ENCODE results near the gene ZMAT1.
"Not testable (repeated sequence)": the region's sequence is repeated elsewhere in the genome, so short reads cannot be mapped to it uniquely, and the experiment has no call there.

Gene ZMAT1

DNA sequence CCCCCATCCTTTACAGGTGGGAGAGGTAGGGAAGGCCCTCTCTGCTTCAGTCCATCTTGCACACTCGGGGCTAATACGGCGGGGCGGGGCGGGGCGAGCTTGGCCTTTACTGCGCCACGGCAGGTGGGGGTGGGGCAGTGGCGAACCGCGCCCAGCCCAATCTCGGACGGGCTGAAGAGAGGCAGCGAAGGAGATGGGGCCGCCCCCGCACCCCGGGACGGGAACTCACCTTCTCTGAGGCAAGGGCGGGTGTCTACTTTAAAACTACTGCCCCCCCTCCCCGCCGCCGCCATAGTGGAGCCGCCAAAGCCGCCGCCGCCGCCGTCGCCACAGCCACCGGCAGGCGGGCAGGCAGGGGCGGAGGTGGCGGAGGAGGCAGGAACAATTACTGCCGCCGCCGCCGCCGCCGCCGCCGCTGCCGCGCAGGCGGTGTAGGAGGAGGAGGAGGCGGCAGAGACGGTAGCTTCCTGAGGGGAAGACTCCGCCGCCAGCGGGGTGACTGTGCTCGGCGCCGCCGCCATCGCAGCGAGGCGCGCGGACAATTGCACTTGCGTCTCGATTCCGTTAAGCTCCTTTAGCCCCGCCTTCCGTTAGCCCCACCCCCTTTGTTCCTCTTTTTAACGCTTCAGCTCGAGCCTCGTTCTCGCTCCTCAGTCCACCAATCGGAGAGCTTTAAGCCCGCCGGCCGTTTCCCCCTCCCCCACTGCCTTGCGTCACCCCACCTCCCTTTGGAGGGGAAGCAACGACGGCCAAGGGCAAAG is at the start of gene ZMAT1:
TSS of gene ZMAT1 (minus strand) at position 540 of the 761 bp plus-strand sequence. CDS start at position 521, 19 bp downstream.
- TF ChIP-seq POLR2A (IDR thresholded peaks at IDR 0.05; ENCODE audit: low read length) (peak; percentile 42), GATA1 (IDR thresholded peaks at IDR 0.05; ENCODE audit: low read depth, low read length) (no peak)
- DNase-seq, result peak; percentile 83 to 85

DNA sequence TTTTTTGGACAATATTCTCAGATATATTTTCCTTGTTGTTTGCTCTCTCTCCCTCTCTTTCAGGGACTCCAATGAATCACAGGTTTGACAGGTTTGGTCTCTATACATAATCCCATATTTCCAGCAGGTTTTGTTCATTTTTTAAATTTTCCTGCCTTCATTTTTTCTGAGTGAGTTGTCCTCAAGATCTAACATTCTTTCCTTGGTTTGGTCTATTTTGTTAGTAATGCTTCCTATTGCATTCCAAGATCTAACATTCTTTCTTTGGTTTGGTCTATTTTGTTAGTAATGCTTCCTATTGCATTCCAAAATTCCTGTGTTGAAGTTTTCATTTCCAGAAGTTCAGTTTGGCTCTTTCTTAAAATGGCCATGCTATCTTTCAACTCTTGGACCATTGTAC is 45.3 kb upstream of the ZMAT1 start:
- DNase-seq, result no peak
- TF ChIP-seq GATA1 (IDR thresholded peaks at IDR 0.05; ENCODE audit: low read depth, low read length) (no peak), POLR2A (IDR thresholded peaks at IDR 0.05; ENCODE audit: low read length) (no peak)

DNA sequence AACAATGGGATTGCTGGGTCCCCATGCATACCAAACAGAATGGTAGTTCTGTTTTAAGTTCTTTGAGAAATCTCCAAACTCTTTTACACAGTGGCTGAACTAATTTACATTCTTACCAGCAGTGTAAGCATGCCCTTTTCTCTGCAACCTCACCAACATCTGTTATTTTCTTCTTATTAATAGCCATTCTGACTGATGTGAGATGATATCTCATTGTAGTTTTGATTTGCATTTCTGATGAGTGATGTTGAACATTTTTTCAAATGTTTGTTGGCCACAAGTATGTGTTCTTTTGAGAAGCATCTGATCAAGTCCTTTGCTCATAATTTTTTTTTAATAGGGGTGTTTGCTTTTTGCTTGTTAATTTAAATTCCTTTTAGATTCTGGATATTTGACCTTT is 41.2 kb upstream of the ZMAT1 start:
- TF ChIP-seq GATA1 (IDR thresholded peaks at IDR 0.05; ENCODE audit: low read depth, low read length) (no peak), POLR2A (IDR thresholded peaks at IDR 0.05; ENCODE audit: low read length) (no peak)
- DNase-seq, result no peak

DNA sequence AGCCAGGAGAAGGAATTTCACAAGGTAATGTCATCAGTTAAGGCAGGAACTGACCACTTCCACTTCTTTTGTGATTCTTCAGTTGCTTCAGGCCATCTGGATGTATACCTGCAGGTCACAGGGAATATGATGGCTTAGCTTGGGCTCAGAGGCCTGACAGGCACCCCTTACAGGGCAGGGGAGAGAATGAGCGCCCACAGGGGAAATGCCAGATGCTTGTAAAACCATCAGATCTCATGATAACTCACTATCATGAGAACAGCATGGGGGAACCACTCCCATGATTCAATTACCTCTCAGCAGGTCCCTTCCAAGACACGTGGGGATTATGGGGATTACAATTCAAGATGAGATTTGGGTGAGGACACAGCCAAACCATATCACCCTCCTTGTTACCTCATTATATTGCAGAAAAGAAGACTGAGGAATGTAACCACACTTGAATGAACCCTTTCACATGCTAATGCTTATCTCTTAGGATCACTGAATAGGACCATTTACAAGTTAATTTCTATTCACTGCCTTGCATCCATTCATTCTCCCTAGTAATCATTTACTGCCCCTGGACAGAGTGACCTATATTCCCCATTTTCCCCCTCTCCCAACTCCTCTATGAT is 33.2 kb upstream of the ZMAT1 start:
- not testable (repeated sequence) for DNase-seq

DNA sequence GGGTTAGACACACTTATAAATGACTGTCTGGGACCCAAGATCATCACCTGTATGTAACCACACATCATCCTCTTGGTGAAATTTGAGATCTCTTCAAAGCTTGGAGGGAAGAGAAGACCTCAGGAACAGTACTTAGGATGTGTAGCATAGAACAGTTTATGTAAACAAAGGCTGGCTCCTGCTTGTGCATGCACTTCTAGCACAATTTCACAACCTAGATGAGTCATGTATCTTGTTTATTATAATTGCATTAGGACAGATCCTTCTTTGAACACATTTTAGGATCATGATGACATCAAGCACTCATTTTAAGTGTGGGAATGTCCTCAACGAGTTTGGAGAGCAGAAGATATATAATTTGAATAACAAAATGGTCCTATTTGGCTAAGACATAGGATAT is 26.3 kb upstream of the ZMAT1 start:
- TF ChIP-seq GATA1 (IDR thresholded peaks at IDR 0.05; ENCODE audit: low read depth, low read length) (no peak), POLR2A (IDR thresholded peaks at IDR 0.05; ENCODE audit: low read length) (no peak)
- DNase-seq, result no peak

DNA sequence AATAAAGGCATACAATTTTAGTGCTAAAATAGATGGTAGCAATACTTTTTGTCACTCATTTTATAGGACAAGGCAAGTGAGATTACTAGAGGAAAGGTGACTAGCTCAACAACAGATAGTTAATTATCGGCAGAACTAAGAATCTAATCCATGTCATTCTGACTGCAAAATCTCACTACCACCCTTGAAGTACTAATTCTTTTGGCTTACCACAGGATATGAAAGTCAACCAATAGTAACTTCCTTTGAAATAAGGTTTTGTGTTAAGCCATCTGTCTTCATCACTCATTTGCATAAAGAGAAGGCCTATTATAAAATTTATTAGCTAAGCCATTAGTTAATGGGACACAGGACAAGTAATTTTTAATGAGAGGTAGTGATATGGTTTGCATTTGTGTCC is 25.3 kb upstream of the ZMAT1 start:
- no peak for DNase-seq
- no peak for TF ChIP-seq POLR2A (IDR thresholded peaks at IDR 0.05; ENCODE audit: low read length)
- no peak for TF ChIP-seq GATA1 (IDR thresholded peaks at IDR 0.05; ENCODE audit: low read depth, low read length)

DNA sequence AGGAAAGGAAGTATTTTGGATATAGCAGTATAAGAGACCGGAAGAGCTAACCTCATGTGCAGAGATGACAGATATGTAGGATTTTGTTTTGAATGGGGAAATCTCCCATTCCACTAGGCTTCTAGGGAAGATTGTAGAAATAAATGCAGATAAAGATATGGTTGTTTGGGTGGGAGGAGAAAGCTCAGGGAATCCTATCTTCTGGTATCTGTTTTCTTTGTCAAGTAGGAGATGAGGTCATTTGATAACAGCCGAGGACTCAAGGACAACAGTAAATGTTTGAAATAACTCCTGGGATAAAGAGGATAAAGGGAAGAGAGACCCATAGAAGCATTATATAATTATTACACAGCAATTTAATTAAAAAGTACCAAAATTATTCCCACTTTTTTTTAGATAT is 24.7 kb upstream of the ZMAT1 start:
- DNase-seq, result no peak
- no peak for TF ChIP-seq GATA1 (IDR thresholded peaks at IDR 0.05; ENCODE audit: low read depth, low read length)
- TF ChIP-seq POLR2A (IDR thresholded peaks at IDR 0.05; ENCODE audit: low read length), result no peak

DNA sequence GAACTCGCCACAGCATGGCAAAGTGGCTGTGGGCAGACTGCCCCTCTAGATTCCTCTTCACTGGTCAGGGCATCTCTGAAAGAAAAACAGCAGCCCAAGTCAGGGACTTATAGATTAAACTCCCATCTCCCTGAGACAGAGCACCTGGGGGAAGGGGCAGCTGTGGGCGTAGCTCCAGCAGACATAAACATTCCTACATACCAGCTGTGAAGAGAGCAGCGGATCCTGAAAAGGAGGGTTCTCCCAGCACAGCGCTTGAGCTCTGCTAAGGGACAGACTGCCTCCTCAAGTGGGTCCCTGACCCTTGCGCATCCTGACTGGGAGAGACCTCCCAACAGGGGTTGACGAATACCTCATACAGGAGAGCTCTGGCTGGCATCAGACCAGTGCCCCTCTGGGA is 18.8 kb upstream of the ZMAT1 start:
- TF ChIP-seq GATA1 (IDR thresholded peaks at IDR 0.05; ENCODE audit: low read depth, low read length) (no peak), POLR2A (IDR thresholded peaks at IDR 0.05; ENCODE audit: low read length) (no peak)
- no peak for DNase-seq

DNA sequence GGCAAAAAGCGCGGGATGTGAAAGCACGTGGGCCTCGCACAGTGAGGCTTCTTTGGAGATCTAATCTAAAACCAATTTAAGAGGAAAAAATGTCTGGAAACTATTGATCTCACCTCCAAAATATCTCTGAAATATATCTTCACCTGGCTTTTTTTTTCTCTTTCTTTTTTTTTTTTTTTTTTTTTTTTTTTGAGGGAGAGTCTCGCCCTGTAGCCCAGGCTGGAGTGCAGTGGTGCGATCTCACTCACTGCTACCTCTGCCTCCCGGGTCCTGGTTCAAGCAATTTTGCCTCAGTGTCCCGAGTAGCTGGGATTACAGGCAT is 383 bp upstream of the ZMAT1 start:
- DNase-seq, result no peak
- TF ChIP-seq POLR2A (IDR thresholded peaks at IDR 0.05; ENCODE audit: low read length), result no peak
- TF ChIP-seq GATA1 (IDR thresholded peaks at IDR 0.05; ENCODE audit: low read depth, low read length), result no peak

DNA sequence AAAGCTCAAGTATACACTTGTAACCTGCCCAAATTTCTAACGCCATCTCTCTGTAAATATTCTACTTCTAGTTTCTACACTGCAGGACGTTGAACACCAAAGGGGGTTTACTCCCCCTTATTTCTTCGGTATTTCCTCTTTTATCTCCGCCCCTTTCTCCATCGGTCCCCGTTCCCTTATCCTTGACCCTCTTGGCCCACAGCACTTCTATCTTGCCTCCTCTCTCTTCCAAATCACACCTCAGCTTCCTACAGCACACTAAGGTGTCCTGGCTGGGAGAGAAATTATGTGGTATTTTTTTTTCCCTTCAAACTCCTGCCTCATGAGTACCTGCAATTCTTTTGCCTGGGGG is 715 bp downstream of the ZMAT1 start:
- no peak for DNase-seq
- TF ChIP-seq POLR2A (IDR thresholded peaks at IDR 0.05; ENCODE audit: low read length) (no peak), GATA1 (IDR thresholded peaks at IDR 0.05; ENCODE audit: low read depth, low read length) (no peak)

DNA sequence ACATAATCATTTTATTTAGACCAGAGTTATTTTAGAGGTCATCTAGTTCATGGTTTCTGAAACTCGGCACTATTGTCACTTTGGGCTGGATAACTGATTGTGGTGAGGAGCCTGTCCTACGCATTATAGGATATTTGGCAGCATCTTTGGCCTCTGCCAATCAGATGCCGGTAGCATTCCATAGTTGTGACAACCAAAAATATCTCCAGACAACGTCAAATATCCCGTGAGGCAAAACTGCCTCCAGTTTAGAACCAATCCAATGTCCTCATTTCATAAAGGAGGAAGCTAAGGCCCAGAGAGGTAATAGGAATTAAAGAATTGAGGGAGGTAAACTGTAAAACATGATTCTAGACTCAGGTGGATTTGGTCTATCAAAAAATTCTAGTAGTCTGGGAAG is 6.1 kb downstream of the ZMAT1 start:
- no peak for TF ChIP-seq POLR2A (IDR thresholded peaks at IDR 0.05; ENCODE audit: low read length)
- TF ChIP-seq GATA1 (IDR thresholded peaks at IDR 0.05; ENCODE audit: low read depth, low read length), result no peak
- no peak for DNase-seq

DNA sequence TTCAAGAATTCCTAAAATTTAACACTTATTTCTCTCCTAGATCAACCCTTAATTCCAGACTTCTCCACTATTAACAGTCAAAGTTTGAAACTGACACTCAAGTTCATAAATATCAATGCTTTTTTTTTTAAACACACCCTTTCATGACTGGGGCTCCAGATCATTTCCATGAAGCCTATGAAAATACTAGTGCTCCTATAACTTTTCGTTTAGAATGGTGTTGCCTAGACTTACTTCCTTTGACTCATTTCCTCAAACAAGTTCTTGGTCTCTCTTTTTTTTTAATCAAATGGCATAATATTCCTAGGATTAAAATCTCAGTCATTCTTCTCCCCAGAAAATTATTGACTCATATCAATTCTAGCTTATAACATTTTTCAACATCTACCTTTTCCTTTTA is 13.1 kb downstream of the ZMAT1 start:
- TF ChIP-seq GATA1 (IDR thresholded peaks at IDR 0.05; ENCODE audit: low read depth, low read length) (no peak), POLR2A (IDR thresholded peaks at IDR 0.05; ENCODE audit: low read length) (no peak)
- no peak for DNase-seq

DNA sequence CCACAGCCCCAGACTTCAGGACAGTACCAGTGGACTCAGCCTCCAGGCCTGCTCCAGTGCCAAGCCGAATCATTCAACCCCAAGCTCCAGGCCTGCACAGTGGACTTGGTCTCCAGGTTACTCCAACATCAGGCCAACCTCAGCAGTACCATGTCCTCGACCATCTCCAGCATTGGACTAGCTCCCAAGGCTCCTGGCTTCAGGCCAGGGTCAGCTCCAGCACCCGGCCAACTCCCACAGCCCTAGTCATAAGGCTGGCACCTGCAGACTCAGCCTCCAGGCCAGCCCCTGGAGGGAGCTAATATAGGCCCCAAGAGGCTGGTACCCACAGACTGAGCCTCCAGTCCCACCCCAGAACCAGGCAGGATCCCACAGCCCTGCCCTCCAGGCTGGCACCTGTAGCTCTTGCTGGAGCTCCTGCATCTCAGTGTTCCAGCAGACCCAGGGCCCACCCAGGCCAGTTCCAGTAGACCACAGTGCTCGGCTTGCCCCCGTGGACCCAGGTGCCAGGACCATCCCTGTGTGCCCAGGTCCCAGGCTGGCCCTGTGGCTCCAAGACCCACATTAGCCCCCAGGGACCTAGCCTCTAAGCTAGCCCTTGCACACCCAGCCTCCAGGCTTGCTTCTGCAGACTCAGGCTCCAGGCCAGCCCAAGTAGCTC is 25.6 kb downstream of the ZMAT1 start:
- TF ChIP-seq POLR2A (IDR thresholded peaks at IDR 0.05; ENCODE audit: low read length) (no peak), GATA1 (IDR thresholded peaks at IDR 0.05; ENCODE audit: low read depth, low read length) (no peak)
- no peak for DNase-seq

DNA sequence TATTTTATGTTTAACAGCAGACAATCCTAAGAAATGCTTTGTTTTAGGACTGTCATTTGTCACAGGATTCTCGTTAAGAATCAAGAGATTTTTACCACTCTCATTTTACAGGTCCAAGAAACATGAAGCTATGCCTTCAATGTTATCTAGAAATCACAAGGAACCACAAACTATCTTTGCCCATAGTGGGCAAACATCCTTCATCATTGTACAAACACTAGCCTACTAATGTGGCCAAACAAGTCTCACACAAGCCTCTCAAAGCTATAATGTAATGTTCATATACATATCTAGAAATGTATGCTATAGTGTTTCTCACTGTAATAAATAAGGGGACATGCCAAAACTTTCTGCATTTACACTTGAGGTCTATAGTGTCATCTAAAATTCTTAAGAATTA is 26.8 kb downstream of the ZMAT1 start:
- no peak for TF ChIP-seq GATA1 (IDR thresholded peaks at IDR 0.05; ENCODE audit: low read depth, low read length)
- no peak for TF ChIP-seq POLR2A (IDR thresholded peaks at IDR 0.05; ENCODE audit: low read length)
- no peak for DNase-seq

Measured in erythroblast (primary cell).